GM21737 (cell line): ENCODE data around the gene GSDMA.
"Not testable (repeated sequence)": the region's sequence is repeated elsewhere in the genome, so short reads cannot be mapped to it uniquely, and the experiment has no call there.

ENCODE experiments used
- ATAC-seq: cut with Tn5 transposase; IDR thresholded peaks from one replicate; pipeline ENCODE4 v1.9.1; 2021; ENCODE audit warnings: mild to moderate bottlenecking, moderate library complexity; ENCODE audit not compliant: unreplicated experiment

The GSDMA gene

GRCh38 chr17:39929646-39930407 is 33.0 kb upstream of the GSDMA start:
- ATAC-seq, result no peak

- ATAC-seq, result no peak
These were observed 28.9 kb upstream of the GSDMA start for GRCh38 chr17:39933912-39934311.

DNA sequence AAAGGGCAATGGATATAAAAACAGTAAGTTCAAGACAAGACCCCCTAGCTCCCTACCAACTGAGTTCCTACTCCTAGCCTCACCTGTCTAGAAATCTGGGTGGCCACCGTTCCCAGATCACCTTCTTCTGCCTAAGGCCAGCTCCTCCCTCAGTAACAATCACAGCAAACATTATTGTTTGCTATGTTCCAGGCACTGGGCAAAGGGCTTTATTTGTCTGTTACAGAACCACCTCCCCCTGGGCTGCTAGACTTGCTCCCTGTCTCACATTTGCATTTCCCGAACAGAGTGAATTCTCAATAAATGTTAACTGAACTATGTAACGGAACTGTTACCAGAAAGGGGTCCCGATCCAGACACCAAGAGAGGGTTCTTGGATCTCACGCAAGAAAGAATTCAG is 28.5 kb upstream of the GSDMA start:
- no peak for ATAC-seq

- no peak for ATAC-seq
These were observed 26.9 kb upstream of the GSDMA start for GRCh38 chr17:39935909-39936308.

DNA sequence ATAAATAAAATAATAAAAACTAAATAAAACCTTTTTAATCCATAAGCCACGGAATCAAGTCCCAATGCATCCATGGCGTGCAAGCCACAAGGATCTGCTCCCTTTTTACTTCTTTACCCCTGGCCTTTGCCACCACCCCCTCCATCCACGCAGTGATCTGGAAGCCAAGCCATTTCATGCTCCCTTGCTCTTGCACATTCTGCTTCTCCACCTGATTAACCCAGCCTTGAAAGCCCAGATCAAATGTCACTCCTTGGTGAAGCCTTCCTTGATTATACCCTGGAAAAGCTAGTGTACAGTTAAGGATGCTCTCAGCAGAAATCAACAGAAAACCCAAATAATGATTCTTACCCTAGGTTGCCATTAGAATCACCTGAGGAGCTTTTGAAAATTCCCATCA is 25.4 kb upstream of the GSDMA start:
- ATAC-seq, result no peak

GRCh38 chr17:39938140-39938869 is 24.5 kb upstream of the GSDMA start:
- no peak for ATAC-seq

- no peak for ATAC-seq
These were observed 23.7 kb upstream of the GSDMA start for GRCh38 chr17:39939106-39939505.

DNA sequence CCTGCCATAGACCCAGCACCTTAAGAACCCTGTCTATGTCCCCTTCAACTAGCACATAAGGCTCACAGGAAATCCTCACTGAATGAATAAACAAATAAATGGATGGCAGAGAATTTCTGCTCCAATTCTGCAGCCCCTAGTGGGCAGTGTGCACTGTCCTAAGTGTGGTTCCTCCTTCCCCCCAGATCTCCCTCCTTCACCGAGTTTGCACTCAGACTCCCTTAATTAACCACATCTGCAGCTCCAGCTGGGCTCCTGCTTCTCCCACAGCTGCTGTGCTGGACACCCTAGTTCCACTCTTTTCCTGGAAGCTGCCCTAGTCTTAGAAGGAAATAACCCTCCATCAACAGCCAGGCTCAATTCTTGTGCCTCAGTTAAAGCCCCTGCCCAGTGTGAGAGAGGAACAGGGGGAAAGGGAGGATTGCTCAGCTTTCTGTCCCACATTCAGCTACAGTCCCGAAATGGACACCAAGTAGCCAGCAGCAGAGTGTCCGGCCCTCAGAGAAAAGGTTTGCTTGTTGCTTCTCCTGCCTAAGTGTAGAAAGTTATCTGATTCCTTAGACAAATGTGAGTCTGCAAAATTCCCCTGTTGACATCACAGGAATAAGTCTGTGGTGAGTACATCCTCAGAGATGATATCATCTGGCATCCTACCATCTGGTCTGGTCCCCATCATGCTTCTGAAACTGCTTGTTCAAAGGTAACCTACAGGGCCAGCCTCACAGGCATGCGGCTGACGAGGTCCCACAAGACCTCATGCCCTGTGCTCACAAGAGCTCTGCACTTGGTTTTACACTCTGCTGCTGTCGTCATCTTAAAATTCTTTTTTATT is 23.0 kb upstream of the GSDMA start:
- no peak for ATAC-seq

- no peak for ATAC-seq
These were observed 19.0 kb upstream of the GSDMA start for GRCh38 chr17:39943702-39944392.

- no peak for ATAC-seq
These were observed 18.5 kb upstream of the GSDMA start for GRCh38 chr17:39944393-39944711.

GRCh38 chr17:39946551-39947330 is 16.1 kb upstream of the GSDMA start:
- ATAC-seq, result no peak

- ATAC-seq, result not testable (repeated sequence)
These were observed 14.3 kb upstream of the GSDMA start for GRCh38 chr17:39948489-39948828.

DNA sequence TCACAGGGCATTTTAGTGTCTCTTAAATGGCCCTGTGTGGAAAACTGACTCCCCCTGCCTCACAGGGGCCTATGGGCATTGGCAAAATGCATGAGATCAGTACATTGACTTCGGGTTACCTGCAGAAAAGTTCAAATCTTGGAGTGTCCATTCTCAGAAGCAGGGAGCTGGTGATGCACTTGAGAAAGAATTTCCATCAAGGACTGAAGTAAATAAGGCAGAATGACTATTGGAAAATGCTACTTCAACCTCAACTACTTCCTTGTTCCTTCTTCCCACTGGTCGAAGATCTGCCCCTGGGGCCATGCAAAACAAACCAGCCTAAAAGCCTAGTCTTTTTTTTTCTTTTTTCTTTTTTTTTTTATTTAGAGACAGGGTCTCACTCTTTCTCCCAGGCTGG is 13.8 kb upstream of the GSDMA start:
- ATAC-seq, result no peak

DNA sequence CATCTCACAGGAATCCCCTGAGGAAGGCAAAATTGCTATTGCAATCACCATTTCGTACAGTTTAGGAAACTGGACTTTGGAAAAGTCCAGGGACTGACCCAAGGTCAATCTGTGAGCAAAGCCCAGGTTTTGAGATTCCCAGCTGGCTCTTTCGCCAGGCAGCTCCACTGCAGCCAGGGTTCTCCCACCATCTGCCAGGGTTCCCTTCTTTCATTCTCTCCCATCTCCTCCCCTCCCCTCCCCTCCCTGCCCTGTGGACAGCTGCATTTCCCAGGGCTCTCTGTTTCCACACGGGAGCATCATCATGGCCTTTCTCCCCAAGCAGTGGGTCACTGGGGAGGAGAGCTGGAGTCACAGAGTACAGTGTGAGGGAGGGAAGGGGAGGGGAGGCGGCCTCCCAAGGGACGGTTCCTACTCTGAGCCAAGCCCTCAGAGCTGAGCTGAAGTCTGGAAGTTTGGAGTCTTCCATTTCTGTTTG is 11.9 kb upstream of the GSDMA start:
- ATAC-seq, result no peak

DNA sequence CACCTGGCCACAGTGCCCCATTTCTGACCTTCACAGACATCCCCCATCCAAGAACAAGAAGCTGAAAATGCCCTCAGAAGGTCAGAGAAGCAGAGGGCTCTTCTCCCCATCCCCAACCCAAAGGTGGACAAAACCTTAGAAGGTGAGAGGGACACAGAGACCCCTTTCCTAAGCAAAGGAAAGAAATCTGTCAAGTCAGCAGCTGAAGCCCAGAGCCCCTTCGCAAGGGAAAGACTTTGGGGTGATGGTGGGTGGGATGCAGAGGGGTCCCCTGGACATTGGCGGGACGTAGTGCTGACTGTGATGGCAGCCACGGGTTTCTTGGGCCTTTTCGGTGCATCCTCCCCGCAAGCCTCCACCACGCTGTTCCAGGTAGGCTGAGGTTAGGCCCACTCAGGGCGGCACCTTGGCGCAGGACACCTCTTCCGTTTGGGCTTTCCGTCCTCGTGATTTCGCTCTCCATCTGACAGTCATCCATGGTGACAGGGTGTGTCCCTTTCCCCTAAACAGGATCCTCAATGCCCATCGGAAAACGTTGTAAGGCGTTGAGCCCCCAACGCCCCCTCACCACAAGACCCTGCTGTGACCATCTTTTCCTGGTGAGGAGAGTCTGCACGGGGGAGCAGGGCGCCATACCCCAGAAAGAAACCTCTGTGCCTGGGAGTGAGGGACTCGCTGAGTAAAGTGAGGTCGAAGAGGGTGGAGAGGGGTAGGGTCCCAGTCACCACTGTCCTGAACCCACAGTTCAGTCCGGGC is 10.7 kb upstream of the GSDMA start:
- no peak for ATAC-seq

- peak; percentile 60 for ATAC-seq
These were observed 9.9 kb upstream of the GSDMA start for GRCh38 chr17:39952680-39953470.

DNA sequence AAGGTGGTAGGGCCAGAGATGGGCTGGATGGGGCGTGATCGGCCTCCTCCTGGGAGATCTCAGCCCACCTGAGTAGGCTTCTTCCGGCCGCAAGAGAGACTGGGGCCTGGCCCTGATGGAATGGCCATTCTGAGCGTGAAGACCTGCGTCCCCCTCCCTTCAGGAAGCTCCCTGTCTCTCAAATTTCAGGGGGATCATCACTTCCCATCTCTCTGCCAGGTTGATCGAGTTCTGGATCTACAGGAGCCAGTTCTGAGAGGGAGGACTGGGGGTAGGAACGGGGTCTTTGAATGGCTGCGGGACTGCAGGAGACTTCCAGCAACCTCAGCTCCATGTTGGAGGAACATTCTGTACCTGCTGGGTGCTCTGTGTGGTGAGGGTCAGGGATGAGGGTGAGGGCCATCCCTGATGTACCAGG is 9.3 kb upstream of the GSDMA start:
- no peak for ATAC-seq

- ATAC-seq, result no peak
These were observed 7.9 kb upstream of the GSDMA start for GRCh38 chr17:39954876-39955275.

GRCh38 chr17:39955726-39956225 is 7.0 kb upstream of the GSDMA start:
- no peak for ATAC-seq
